WTC11 (cell line): Measurements from ENCODE around the gene MLH3. TPM values are rescaled to one million over a fixed set of nuclear protein-coding genes. Genes with fewer than 3 reads are reported as not detected.
"Not testable (repeated sequence)": the region's sequence is repeated elsewhere in the genome, so short reads cannot be mapped to it uniquely, and the experiment has no call there.

Experiments
- ATAC-seq: fragments of 200-7000 bp; cut with Tn5 transposase; 2 replicates; pipeline ENCODE4 v1.10.0; 2021; ENCODE audit warnings: mild to moderate bottlenecking, moderate library complexity
- CTCF ChIA-PET: fragments of 300-600 bp; sonication (Branson Sonifier 250); formaldehyde crosslinking; loops from one replicate; lab custom pipeline; 2021; ENCODE audit warnings: antibody characterized with exemption; lab: Charles Lee
- POLR2A ChIA-PET: fragments of 350-600 bp; sonication (Branson Sonifier 250); formaldehyde crosslinking; loops from one replicate; lab custom pipeline; 2021; ENCODE audit warnings: antibody characterized with exemption; lab: Charles Lee
- DNase-seq: peaks from one replicate; pipeline ENCODE4 v3.0.0; 2021; ENCODE audit warnings: low spot score
- H3K27ac Mint-ChIP-seq: 2 replicates; pipeline ENCODE4 v1.8.0; 2021; ENCODE audit warnings: mixed read lengths
- H3K27me3 Mint-ChIP-seq: 2 replicates; pipeline ENCODE4 v1.8.0; 2021; ENCODE audit warnings: low read depth, mild to moderate bottlenecking, moderate library complexity, mixed read lengths
- H3K36me3 Mint-ChIP-seq: 2 replicates; pipeline ENCODE4 v1.8.0; 2021; ENCODE audit warnings: mixed read lengths
- H3K4me1 Mint-ChIP-seq: 2 replicates; pipeline ENCODE4 v1.8.0; 2022; ENCODE audit warnings: mixed read lengths
- H3K4me3 Mint-ChIP-seq: 2 replicates; pipeline ENCODE4 v1.8.0; 2021; ENCODE audit warnings: mild to moderate bottlenecking, moderate library complexity, mixed read lengths
- H3K9me3 Mint-ChIP-seq: 2 replicates; pipeline ENCODE4 v1.8.0; 2021; ENCODE audit warnings: mixed read lengths
- ARID4B ChIP-seq: sonication (generic); formaldehyde crosslinking; IDR thresholded peaks from 2 replicates; pipeline ENCODE4 v1.8.0; 2023; ENCODE audit warnings: missing genetic modification reagents, mild to moderate bottlenecking, borderline replicate concordance
- ATF3 ChIP-seq: sonication (generic); formaldehyde crosslinking; conservative IDR thresholded peaks from 2 replicates; pipeline ENCODE4 v1.8.1; 2022; ENCODE audit warnings: mild to moderate bottlenecking, missing genetic modification reagents
- EMX1 ChIP-seq: fragments of 250-450 bp; sonication (Bioruptor Pico); IDR thresholded peaks from 2 replicates; pipeline ENCODE4 v1.8.0; 2021; ENCODE audit warnings: mild to moderate bottlenecking
- FOXK1 ChIP-seq: sonication (generic); formaldehyde crosslinking; IDR thresholded peaks from 2 replicates; pipeline ENCODE4 v1.8.0; 2022; ENCODE audit warnings: mild to moderate bottlenecking, moderate library complexity, missing genetic modification reagents
- MLX ChIP-seq: sonication (generic); formaldehyde crosslinking; IDR thresholded peaks from 2 replicates; pipeline ENCODE4 v1.8.1; 2023; ENCODE audit warnings: mild to moderate bottlenecking, missing genetic modification reagents, moderate library complexity
- MXD4 ChIP-seq: fragments of 250-450 bp; sonication (Bioruptor Pico); IDR thresholded peaks from 2 replicates; pipeline ENCODE4 v1.8.0; 2021; ENCODE audit warnings: mild to moderate bottlenecking, moderate library complexity, borderline replicate concordance
- NFYB ChIP-seq: sonication (generic); formaldehyde crosslinking; conservative IDR thresholded peaks from 2 replicates; pipeline ENCODE4 v1.8.0; 2022; ENCODE audit warnings: low read depth, missing genetic modification reagents
- NR2C2 ChIP-seq: sonication (generic); formaldehyde crosslinking; IDR thresholded peaks from 2 replicates; pipeline ENCODE4 v1.8.0; 2022; ENCODE audit warnings: mild to moderate bottlenecking, missing genetic modification reagents
- NR3C1 ChIP-seq: sonication (generic); formaldehyde crosslinking; conservative IDR thresholded peaks from 2 replicates; pipeline ENCODE4 v1.8.1; 2023; ENCODE audit warnings: low read depth, mild to moderate bottlenecking, missing genetic modification reagents
- USF1 ChIP-seq: sonication (generic); formaldehyde crosslinking; IDR thresholded peaks from 2 replicates; pipeline ENCODE4 v1.8.0; 2022; ENCODE audit warnings: mild to moderate bottlenecking, missing genetic modification reagents
- USF2 ChIP-seq: sonication (generic); formaldehyde crosslinking; IDR thresholded peaks from 2 replicates; pipeline ENCODE4 v1.8.1; 2023; ENCODE audit warnings: mild to moderate bottlenecking, missing genetic modification reagents, moderate library complexity
- ZNF425 ChIP-seq: fragments of 250-450 bp; sonication (Bioruptor Pico); conservative IDR thresholded peaks from 2 replicates; pipeline ENCODE4 v1.9.0; 2021; ENCODE audit warnings: mild to moderate bottlenecking
- total RNA-seq: library from RNA; stranded (reverse); gene quantifications from 3 replicates; pipeline ENCODE4 v1.2.3, GENCODE V29; 2021

Gene MLH3
- total RNA-seq, 1 experiment from 2014 or later = 16.7 TPM

- H3K4me1 Mint-ChIP-seq, H3K9me3 Mint-ChIP-seq, DNase-seq, POLR2A ChIA-PET, H3K27ac Mint-ChIP-seq, CTCF ChIA-PET, ATAC-seq, H3K27me3 Mint-ChIP-seq, H3K36me3 Mint-ChIP-seq, H3K4me3 Mint-ChIP-seq: not testable (repeated sequence)
- peak; percentile 31; the same call in 1 of the 2 replicates for TF ChIP-seq NFYB (CRISPR knock-in tag)
Observed at GRCh38 chr14:74995781-74996180, 55.5 kb downstream of the MLH3 start.

GRCh38 chr14:74994182-74994581 lies 57.1 kb downstream of the MLH3 start:
- ATAC-seq, H3K36me3 Mint-ChIP-seq, H3K27me3 Mint-ChIP-seq, H3K27ac Mint-ChIP-seq, H3K9me3 Mint-ChIP-seq, H3K4me3 Mint-ChIP-seq, POLR2A ChIA-PET, CTCF ChIA-PET, H3K4me1 Mint-ChIP-seq, DNase-seq: not testable (repeated sequence)

- ATAC-seq (peak; percentile 78), DNase-seq (no peak)
- Mint-ChIP-seq H3K9me3 (no peaks in the 10 kb centered on the region), H3K36me3 (no peaks in the 10 kb centered on the region), H3K4me3 (no peak overlapping the region), H3K27ac (no peak overlapping the region), H3K27me3 (no peaks in the 10 kb centered on the region), H3K4me1 (peaks cover 8% of the 10 kb centered on the region)
- ChIA-PET POLR2A (interaction anchor here (0.7 kb wide), 1 partner anchor 11 kb away, joined by 3 read pairs; no protein-coding TSS in a partner anchor), CTCF (interaction anchor here (0.7 to 2.5 kb wide), 2 partner anchors 8 to 44 kb away, joined by 3 to 9 read pairs; no protein-coding TSS in a partner anchor)
- TF ChIP-seq USF2 (CRISPR knock-in tag) (peak; percentile 88), NR2C2 (CRISPR knock-in tag) (no peak), EMX1 (no peak), ARID4B (CRISPR knock-in tag) (no peak), FOXK1 (CRISPR knock-in tag) (no peak), MXD4 (CRISPR knock-in tag) (no peak), MLX (CRISPR knock-in tag) (no peak), NFYB (CRISPR knock-in tag) (peak; percentile 40; the same call in 1 of the 2 replicates), ZNF425 (CRISPR knock-in tag) (no peak), NR3C1 (CRISPR knock-in tag) (no peak), USF1 (CRISPR knock-in tag) (peak; percentile 89), ATF3 (CRISPR knock-in tag) (no peak)
Observed at GRCh38 chr14:74988993-74989392, 62.3 kb downstream of the MLH3 start.
